ENCODE measurements around the gene NKAIN4. TPM values are rescaled to one million over a fixed set of nuclear protein-coding genes. Genes with fewer than 3 reads are reported as not detected.

Gene NKAIN4
- total and polyA plus RNA-seq, 12 donors: 0.04 TPM; not detected in 11

- H3K9me3 ChIP-seq: no peaks in the 10 kb centered on the region
- H3K27ac ChIP-seq: no peak overlapping the region
- H3K4me3 ChIP-seq: no peak overlapping the region
- no peaks in the 10 kb centered on the region for H3K36me3 ChIP-seq
- TF ChIP-seq, protein P1, sequence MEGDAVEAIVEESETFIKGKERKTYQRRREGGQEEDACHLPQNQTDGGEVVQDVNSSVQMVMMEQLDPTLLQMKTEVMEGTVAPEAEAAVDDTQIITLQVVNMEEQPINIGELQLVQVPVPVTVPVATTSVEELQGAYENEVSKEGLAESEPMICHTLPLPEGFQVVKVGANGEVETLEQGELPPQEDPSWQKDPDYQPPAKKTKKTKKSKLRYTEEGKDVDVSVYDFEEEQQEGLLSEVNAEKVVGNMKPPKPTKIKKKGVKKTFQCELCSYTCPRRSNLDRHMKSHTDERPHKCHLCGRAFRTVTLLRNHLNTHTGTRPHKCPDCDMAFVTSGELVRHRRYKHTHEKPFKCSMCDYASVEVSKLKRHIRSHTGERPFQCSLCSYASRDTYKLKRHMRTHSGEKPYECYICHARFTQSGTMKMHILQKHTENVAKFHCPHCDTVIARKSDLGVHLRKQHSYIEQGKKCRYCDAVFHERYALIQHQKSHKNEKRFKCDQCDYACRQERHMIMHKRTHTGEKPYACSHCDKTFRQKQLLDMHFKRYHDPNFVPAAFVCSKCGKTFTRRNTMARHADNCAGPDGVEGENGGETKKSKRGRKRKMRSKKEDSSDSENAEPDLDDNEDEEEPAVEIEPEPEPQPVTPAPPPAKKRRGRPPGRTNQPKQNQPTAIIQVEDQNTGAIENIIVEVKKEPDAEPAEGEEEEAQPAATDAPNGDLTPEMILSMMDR (IDR thresholded peaks at IDR 0.05): no peak
- ATAC-seq (no peak), DNase-seq (no peak)
- intact Hi-C loops (cut with DNase I): no loop called here
- H3K27me3 ChIP-seq: peaks cover 0 to 54% (median 20%) of the 10 kb centered on the region in 7 donors
- no peaks in the 10 kb centered on the region for H3K4me1 ChIP-seq
- WGBS, 2 donors: 46 to 50% methylated on average over 11 of the region's 11 CpGs
Measured at GRCh38 chr20:63241272-63241671, 13.0 kb downstream of the NKAIN4 start.

DNA sequence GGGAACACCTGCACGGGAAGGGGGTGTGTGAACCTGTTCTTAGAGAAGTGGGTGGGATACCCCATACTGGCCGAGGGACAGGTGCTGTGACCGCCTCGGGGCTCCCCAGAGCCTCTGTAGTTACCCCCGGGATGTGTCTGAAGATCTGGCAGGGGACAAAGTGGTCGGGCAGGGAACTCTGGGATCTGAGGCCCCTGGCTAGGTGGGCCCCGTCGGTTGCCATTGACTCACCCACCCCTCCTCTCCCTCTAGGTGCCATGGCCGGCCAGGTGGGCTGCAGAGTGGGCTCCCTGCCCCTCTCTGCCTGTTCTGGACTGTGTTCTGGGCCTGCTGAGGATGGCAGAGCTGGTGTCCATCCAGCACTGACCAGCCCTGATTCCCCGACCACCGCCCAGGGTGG lies 14.3 kb downstream of the NKAIN4 start:
- intact Hi-C loops (cut with DNase I): no loop called here
- no peaks in the 10 kb centered on the region for H3K36me3 ChIP-seq
- no peak for ATAC-seq
- no peak overlapping the region for H3K27ac ChIP-seq
- TF ChIP-seq, protein P1 (IDR thresholded peaks at IDR 0.05): no peak
- no peaks in the 10 kb centered on the region for H3K9me3 ChIP-seq
- DNase-seq: no peak
- H3K27me3 ChIP-seq: peaks cover 0 to 50% (median 18%) of the 10 kb centered on the region in 7 donors
- no peak overlapping the region for H3K4me3 ChIP-seq
- H3K4me1 ChIP-seq: no peaks in the 10 kb centered on the region
- 87 to 89% methylated on average over 11 of the region's 11 CpGs for WGBS, 2 donors

- Histone ChIP-seq H3K4me3 (no peak overlapping the region), H3K4me1 (no peaks in the 10 kb centered on the region), H3K9me3 (no peaks in the 10 kb centered on the region), H3K27me3 (peaks cover 0 to 50% (median 22%) of the 10 kb centered on the region in 7 donors), H3K27ac (no peak overlapping the region), H3K36me3 (no peaks in the 10 kb centered on the region)
- no peak for ATAC-seq
- TF ChIP-seq, protein P1 (IDR thresholded peaks at IDR 0.05): no peak
- no peak for DNase-seq
- 90 to 91% methylated on average over 28 to 30 of the region's 30 CpGs for WGBS, 2 donors
- intact Hi-C loops (cut with DNase I): no loop called here
Measured at GRCh38 chr20:63239431-63239830, 14.8 kb downstream of the NKAIN4 start.

- H3K27me3 ChIP-seq: peaks cover 0 to 50% (median 24%) of the 10 kb centered on the region in 7 donors
- no peaks in the 10 kb centered on the region for H3K4me1 ChIP-seq
- DNase-seq: no peak
- 39 to 53% methylated on average over 16 of the region's 16 CpGs for WGBS, 2 donors
- no peaks in the 10 kb centered on the region for H3K9me3 ChIP-seq
- no peak overlapping the region for H3K4me3 ChIP-seq
- ATAC-seq: peak in 3 of 8 donors; percentile 19 to 40 (median 34)
- H3K36me3 ChIP-seq: no peaks in the 10 kb centered on the region
- no peak overlapping the region for H3K27ac ChIP-seq
- TF ChIP-seq, protein P1 (IDR thresholded peaks at IDR 0.05): no peak
- intact Hi-C loops (cut with DNase I): no loop called here
Measured at GRCh38 chr20:63238514-63239125, 15.6 kb downstream of the NKAIN4 start.

Measured in heart right ventricle (tissue), 16 donors.